IMR-90 (cell line): ENCODE results near the gene RAB3IL1. TPM values are rescaled to one million over a fixed set of nuclear protein-coding genes. Genes with fewer than 3 reads are reported as not detected.

Experiments
- ATAC-seq: fragments of 200-7000 bp; cut with Tn5 transposase; 2 replicates; pipeline ENCODE4 v1.9.1; 2020; ENCODE audit warnings: low read depth, mild to moderate bottlenecking, moderate library complexity
- BruUV-seq: library from RNA; stranded (reverse); fragments of 400-500 nt; replicated peaks from 2 replicates; lab custom pipeline; 2021; lab: Mats Ljungman, UMichigan
- CTCF ChIA-PET: fragments of 300-600 bp; formaldehyde crosslinking; extraction: SDS; loops from one replicate; lab custom pipeline; 2021; ENCODE audit warnings: antibody characterized with exemption; lab: Yijun Ruan, JAX
- POLR2A ChIA-PET: fragments of 300-600 bp; sonication (Branson Sonifier 250); formaldehyde crosslinking; loops from one replicate; lab custom pipeline; 2022; ENCODE audit warnings: antibody characterized with exemption; ENCODE audit not compliant: unreplicated experiment; lab: Charles Lee
- DNase-seq: peaks from one replicate; pipeline ENCODE4 v3.0.0; 2013
- H2AFZ ChIP-seq: replicated peaks from 2 replicates; pipeline ENCODE3; 2013; ENCODE audit warnings: low read length, mild to moderate bottlenecking; ENCODE audit not compliant: poor library complexity
- H2AK5ac ChIP-seq: 2 replicates; pipeline ENCODE4 v1.6.1; 2013; ENCODE audit warnings: low read depth, low read length, inconsistent platforms
- H2AK9ac ChIP-seq: replicated peaks from 2 replicates; pipeline ENCODE3; 2013; ENCODE audit warnings: mild to moderate bottlenecking, low read depth, low read length, moderate library complexity; ENCODE audit not compliant: poor library complexity
- H2BK120ac ChIP-seq: 2 replicates; pipeline ENCODE4 v1.6.1; 2013; ENCODE audit warnings: low read depth, low read length, inconsistent platforms
- H2BK15ac ChIP-seq: 3 replicates; pipeline ENCODE4 v1.6.1; 2013; ENCODE audit warnings: low read depth, low read length, inconsistent platforms
- H2BK20ac ChIP-seq: 2 replicates; pipeline ENCODE4 v1.6.1; 2013; ENCODE audit warnings: low read depth, mild to moderate bottlenecking, inconsistent platforms, low read length, moderate library complexity
- H2BK5ac ChIP-seq: 2 replicates; pipeline ENCODE4 v1.6.1; 2013; ENCODE audit warnings: mild to moderate bottlenecking, low read depth, low read length, inconsistent platforms; ENCODE audit not compliant: poor library complexity, severe bottlenecking
- H3K14ac ChIP-seq: replicated peaks from 2 replicates; pipeline ENCODE4 v1.6.1; 2013; ENCODE audit warnings: low read depth, low read length, inconsistent platforms
- H3K18ac ChIP-seq: 2 replicates; pipeline ENCODE4 v1.6.1; 2013; ENCODE audit warnings: low read depth, low read length, control low read depth
- H3K23ac ChIP-seq: 2 replicates; pipeline ENCODE4 v1.6.1; 2013; ENCODE audit warnings: low read depth, low read length, inconsistent platforms
- H3K27ac ChIP-seq: 2 replicates; pipeline ENCODE4 v1.5.1; 2013; ENCODE audit warnings: mild to moderate bottlenecking, control low read depth, low read length; ENCODE audit not compliant: insufficient read depth
- H3K27me3 ChIP-seq: 2 replicates; pipeline ENCODE4 v1.6.1; 2013; ENCODE audit warnings: low read length; ENCODE audit not compliant: control insufficient read depth, insufficient read depth
- H3K36me3 ChIP-seq: 2 replicates; pipeline ENCODE4 v1.6.1; 2013; ENCODE audit warnings: low read length, mixed read lengths; ENCODE audit not compliant: control insufficient read depth, insufficient read depth
- H3K4ac ChIP-seq: 2 replicates; pipeline ENCODE4 v1.6.1; 2013; ENCODE audit warnings: low read depth, low read length, inconsistent platforms
- H3K4me1 ChIP-seq: 2 replicates; pipeline ENCODE4 v1.6.1; 2013; ENCODE audit warnings: low read length, mixed read lengths; ENCODE audit not compliant: control insufficient read depth, insufficient read depth
- H3K4me2 ChIP-seq: 2 replicates; pipeline ENCODE4 v1.6.1; 2013; ENCODE audit warnings: low read depth, mild to moderate bottlenecking, control low read depth, low read length, moderate library complexity
- H3K4me3 ChIP-seq: 2 replicates; pipeline ENCODE4 v1.5.1; 2013; ENCODE audit warnings: low read depth, mild to moderate bottlenecking, control low read depth, low read length, moderate library complexity; ENCODE audit not compliant: insufficient read depth
- H3K56ac ChIP-seq: 2 replicates; pipeline ENCODE4 v1.6.1; 2013; ENCODE audit warnings: low read length, inconsistent platforms; ENCODE audit not compliant: insufficient read depth; ENCODE audit errors: extremely low read depth
- H3K79me1 ChIP-seq, 2 experiments: 2 replicates each; pipeline ENCODE4 v1.6.1; 2013; ENCODE audit warnings: low read length in 2 of 2, inconsistent platforms in 1 of 2, low read depth in 1 of 2
- H3K9ac ChIP-seq: 2 replicates; pipeline ENCODE4 v1.6.1; 2013; ENCODE audit warnings: low read depth, low read length, control low read depth
- H3K9me1 ChIP-seq: 2 replicates; pipeline ENCODE4 v1.6.1; 2013; ENCODE audit warnings: low read length, inconsistent platforms; ENCODE audit not compliant: insufficient read depth
- H3K9me3 ChIP-seq: 2 replicates; pipeline ENCODE4 v1.6.1; 2013; ENCODE audit warnings: low read length; ENCODE audit not compliant: control insufficient read depth, insufficient read depth
- H4K20me1 ChIP-seq: 2 replicates; pipeline ENCODE4 v1.6.1; 2013; ENCODE audit warnings: low read length, inconsistent platforms; ENCODE audit not compliant: insufficient read depth
- H4K5ac ChIP-seq: 2 replicates; pipeline ENCODE4 v1.6.1; 2013; ENCODE audit warnings: mild to moderate bottlenecking, low read depth, low read length, control low read depth
- H4K8ac ChIP-seq, 2 experiments: 2 replicates each; pipeline ENCODE4 v1.6.1; 2013; ENCODE audit warnings: low read depth in 2 of 2, low read length in 2 of 2, control low read depth in 1 of 2, inconsistent platforms in 1 of 2
- H4K91ac ChIP-seq: 2 replicates; pipeline ENCODE4 v1.6.1; 2013; ENCODE audit warnings: low read depth, low read length, inconsistent platforms; ENCODE audit not compliant: insufficient read depth
- BHLHE40 ChIP-seq: fragments of 150-350 bp; IDR thresholded peaks from 2 replicates; pipeline ENCODE4 v1.6.1; 2016; ENCODE audit warnings: mild to moderate bottlenecking, low read depth, low read length
- CEBPB ChIP-seq: IDR thresholded peaks from 2 replicates; pipeline ENCODE4 v1.6.1; 2012; ENCODE audit warnings: low read depth, low read length, improper control_type of control experiment
- MAFK ChIP-seq: IDR thresholded peaks from 2 replicates; pipeline ENCODE4 v1.6.1; 2012; ENCODE audit warnings: low read depth, low read length, improper control_type of control experiment
- MAZ ChIP-seq: IDR thresholded peaks from 2 replicates; pipeline ENCODE4 v1.6.1; 2012; ENCODE audit warnings: low read depth, mild to moderate bottlenecking, low read length, improper control_type of control experiment, moderate library complexity, borderline replicate concordance
- MXI1 ChIP-seq: IDR thresholded peaks from 2 replicates; pipeline ENCODE4 v1.6.1; 2012; ENCODE audit warnings: low read depth, mild to moderate bottlenecking, low read length, moderate library complexity, borderline replicate concordance
- NFE2L2 ChIP-seq: fragments of 150-350 bp; IDR thresholded peaks from 2 replicates; pipeline ENCODE4 v1.6.1; 2016; ENCODE audit warnings: low read depth, mild to moderate bottlenecking, low read length
- POLR2A ChIP-seq: IDR thresholded peaks from 2 replicates; pipeline ENCODE4 v1.6.1; 2012; ENCODE audit warnings: mild to moderate bottlenecking, low read depth, low read length
- RAD21 ChIP-seq: IDR thresholded peaks from 2 replicates; pipeline ENCODE4 v1.6.1; 2012; ENCODE audit warnings: low read length, improper control_type of control experiment
- RCOR1 ChIP-seq: IDR thresholded peaks from 2 replicates; pipeline ENCODE4 v1.6.1; 2012; ENCODE audit warnings: mild to moderate bottlenecking, low read length, improper control_type of control experiment; ENCODE audit not compliant: insufficient replicate concordance
- SMC3 ChIP-seq: fragments of 150-350 bp; IDR thresholded peaks from 2 replicates; pipeline ENCODE4 v1.6.1; 2016; ENCODE audit warnings: low read depth, mild to moderate bottlenecking, antibody characterized with exemption, low read length, moderate library complexity
- WGBS, 2 experiments: methylation state at CpG; one replicate each; pipeline versions ENCODE4 v1.1.5 to v1.1.7; 2013; ENCODE audit warnings: missing lambda C conversion rate in 2 of 2; ENCODE audit not compliant: insufficient read length in 1 of 2; ENCODE audit errors: extremely low coverage in 2 of 2; 5-methylcytosine and 5-hydroxymethylcytosine counted together
- dilution Hi-C: fragments of 300-500 bp; cut with HindIII; formaldehyde crosslinking; loops from one replicate; pipeline ENCODE4 v1.14.3; 2018; ENCODE audit warnings: low sequenced_read_pairs; ENCODE audit not compliant: unreplicated experiment
- in situ Hi-C: fragments of 300-500 bp; cut with MboI; formaldehyde crosslinking; loops from 3 replicates; pipeline ENCODE4 v1.14.3; 2019; ENCODE audit warnings: low sequenced_read_pairs, inconsistent platforms, mixed read lengths
- intact Hi-C: fragments of 100-400 bp; cut with micrococcal nuclease; formaldehyde crosslinking; loops from 2 replicates; pipeline ENCODE4 v1.10.0; 2022
- polyA plus RNA-seq, 3 experiments: library from polyadenylated mRNA; depleted of rRNA; stranded (reverse); fragments of >200 nt; gene quantifications; 2 replicates each; pipeline ENCODE4 v1.2.3, GENCODE V29; 2012; ENCODE audit warnings: low replicate concordance in 1 of 3
- total RNA-seq: library from RNA; depleted of rRNA; stranded (reverse); fragments of >200 nt; gene quantifications from 2 replicates; pipeline ENCODE4 v1.2.3, GENCODE V29; 2012
- TF ChIP-seq, protein P1 (sequence below): fragments of 150-350 bp; IDR thresholded peaks from 2 replicates; pipeline ENCODE4 v1.6.1; 2017; ENCODE audit warnings: mild to moderate bottlenecking, antibody characterized with exemption, low read length, low read depth
- TF ChIP-seq, protein P2 (sequence below): fragments of 150-350 bp; IDR thresholded peaks from 2 replicates; pipeline ENCODE4 v1.6.1; 2016; ENCODE audit warnings: low read depth, mild to moderate bottlenecking, low read length, moderate library complexity, borderline replicate concordance
- TF ChIP-seq, protein P3 (sequence below): conservative IDR thresholded peaks from 2 replicates; pipeline ENCODE4 v1.5.1; 2012; ENCODE audit warnings: mild to moderate bottlenecking, low read depth, low read length, improper control_type of control experiment

RAB3IL1 gene
- total and polyA plus RNA-seq, 2 of the 4 experiments (the other 2 are of a cell fraction), result 0.72 to 1.9 TPM

DNA sequence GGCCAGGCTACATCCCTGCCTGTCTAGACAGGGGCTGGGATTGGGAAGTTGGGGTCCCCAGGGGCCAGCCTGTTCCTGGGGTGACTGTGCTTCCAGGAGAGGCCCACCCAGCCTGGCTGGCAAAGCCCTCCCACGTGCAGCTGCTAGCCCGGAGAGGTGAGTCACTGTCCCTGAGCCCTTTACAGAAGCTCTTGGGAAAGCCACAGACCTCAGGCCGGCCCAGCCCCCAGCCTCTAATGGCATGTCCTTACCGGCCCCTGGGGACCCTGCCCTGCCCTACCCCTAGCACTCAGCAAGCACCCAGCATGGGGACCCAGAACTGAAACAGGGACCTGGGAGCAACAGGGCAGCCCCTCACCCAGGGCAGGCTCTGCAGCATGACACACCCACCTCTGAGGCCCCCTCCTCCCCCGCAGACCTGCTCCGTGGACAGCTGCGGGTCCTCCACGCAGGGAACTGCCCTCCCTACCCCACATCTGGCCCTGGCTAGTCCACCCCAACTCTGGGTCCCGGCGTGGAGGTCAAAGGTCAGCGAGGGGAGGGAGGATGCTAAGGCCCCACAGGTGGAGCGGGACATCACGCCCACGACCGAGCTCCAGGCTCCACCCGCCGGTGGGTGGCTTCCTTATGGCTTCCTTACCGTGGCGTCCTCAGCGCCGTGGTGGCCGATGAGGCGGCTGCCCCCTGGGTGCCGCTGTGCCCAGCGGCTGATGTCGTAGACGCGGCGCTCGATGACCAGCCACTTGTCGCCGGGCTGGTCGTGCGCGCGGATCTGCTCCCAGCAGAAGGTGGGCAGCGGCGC, 26.6 kb downstream of the RAB3IL1 start:
- dilution Hi-C loops, result no loop called here
- peak overlapping the region; percentile 60; the same call in 1 of the 3 replicates for H2BK15ac ChIP-seq
- H3K23ac ChIP-seq, result 0 out of 2 replicates have a peak overlapping the region, but pooled peaks have one; percentile 31
- H3K36me3 ChIP-seq, result no peaks in the 10 kb centered on the region
- H3K56ac ChIP-seq, result no peak overlapping the region; the same call in 1 of the 2 replicates
- ChIA-PET CTCF (no interaction called here), POLR2A (no interaction called here)
- DNase-seq (peak; percentile 82), ATAC-seq (peak; percentile 18)
- TSS peak; percentile 31 for BruUV-seq
- H2BK5ac ChIP-seq, result peak overlapping the region; percentile 79
- H3K79me1 ChIP-seq, result peaks cover 23 to 49% of the 10 kb centered on the region in 2 experiments
- peak overlapping the region; percentile 32 for H2BK120ac ChIP-seq
- H3K4me2 ChIP-seq, result peak overlapping the region; percentile 87
- intact Hi-C loops, result loop anchor here (2.0 kb wide), 1 partner anchor 94 kb away; no protein-coding TSS in a partner anchor
- WGBS, 2 experiments, result 0% methylated on average over 29 of the region's 38 CpGs; no CpG with 5 or more reads in 1 of the 2 experiments
- H3K9me1 ChIP-seq, result peaks cover 10% of the 10 kb centered on the region
- peak overlapping the region; percentile 35; the same call in 1 of the 2 replicates for H3K27ac ChIP-seq
- peak overlapping the region; percentile 42 to 79; a peak in 2 of 4 replicates for H4K8ac ChIP-seq
- no peaks in the 10 kb centered on the region for H3K27me3 ChIP-seq
- H4K91ac ChIP-seq, result peak overlapping the region; percentile 78
- H4K5ac ChIP-seq, result peak overlapping the region; percentile 21; the same call in 1 of the 2 replicates
- peak overlapping the region; percentile 90 for H3K4ac ChIP-seq
- H3K4me1 ChIP-seq, result peaks cover 26% of the 10 kb centered on the region
- peak overlapping the region; percentile 63 for H3K4me3 ChIP-seq
- H2AK9ac ChIP-seq, result peak overlapping the region; percentile 97
- peak overlapping the region; percentile 77 for H3K14ac ChIP-seq
- H2BK20ac ChIP-seq, result no peak overlapping the region
- in situ Hi-C loops, result no loop called here
- H2AK5ac ChIP-seq, result peak overlapping the region; percentile 95
- peaks cover 3% of the 10 kb centered on the region; the same call in 1 of the 2 replicates for H3K9me3 ChIP-seq
- peak overlapping the region; percentile 91 for H2AFZ ChIP-seq
- peak overlapping the region; percentile 72 for H3K9ac ChIP-seq
- H4K20me1 ChIP-seq, result peaks cover 11% of the 10 kb centered on the region; the same call in 1 of the 2 replicates
- H3K18ac ChIP-seq, result peak overlapping the region; percentile 26; the same call in 1 of the 2 replicates
- no peak for TF ChIP-seq MAFK
- TF ChIP-seq NFE2L2, result no peak
- TF ChIP-seq RAD21, result no peak
- peak; percentile 95 for TF ChIP-seq BHLHE40
- TF ChIP-seq, protein P1, sequence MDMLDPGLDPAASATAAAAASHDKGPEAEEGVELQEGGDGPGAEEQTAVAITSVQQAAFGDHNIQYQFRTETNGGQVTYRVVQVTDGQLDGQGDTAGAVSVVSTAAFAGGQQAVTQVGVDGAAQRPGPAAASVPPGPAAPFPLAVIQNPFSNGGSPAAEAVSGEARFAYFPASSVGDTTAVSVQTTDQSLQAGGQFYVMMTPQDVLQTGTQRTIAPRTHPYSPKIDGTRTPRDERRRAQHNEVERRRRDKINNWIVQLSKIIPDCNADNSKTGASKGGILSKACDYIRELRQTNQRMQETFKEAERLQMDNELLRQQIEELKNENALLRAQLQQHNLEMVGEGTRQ, result peak; percentile 81
- TF ChIP-seq CEBPB, result peak; percentile 50; the same call in 1 of the 2 replicates
- peak; percentile 88 for TF ChIP-seq MXI1
- TF ChIP-seq, protein P2, sequence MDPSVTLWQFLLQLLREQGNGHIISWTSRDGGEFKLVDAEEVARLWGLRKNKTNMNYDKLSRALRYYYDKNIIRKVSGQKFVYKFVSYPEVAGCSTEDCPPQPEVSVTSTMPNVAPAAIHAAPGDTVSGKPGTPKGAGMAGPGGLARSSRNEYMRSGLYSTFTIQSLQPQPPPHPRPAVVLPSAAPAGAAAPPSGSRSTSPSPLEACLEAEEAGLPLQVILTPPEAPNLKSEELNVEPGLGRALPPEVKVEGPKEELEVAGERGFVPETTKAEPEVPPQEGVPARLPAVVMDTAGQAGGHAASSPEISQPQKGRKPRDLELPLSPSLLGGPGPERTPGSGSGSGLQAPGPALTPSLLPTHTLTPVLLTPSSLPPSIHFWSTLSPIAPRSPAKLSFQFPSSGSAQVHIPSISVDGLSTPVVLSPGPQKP, result no peak
- TF ChIP-seq MAZ, result no peak; the same call in none of the 2 replicates
- TF ChIP-seq SMC3, result no peak
- TF ChIP-seq RCOR1, result peak; percentile 46
- no peak for TF ChIP-seq POLR2A
- TF ChIP-seq, protein P3, sequence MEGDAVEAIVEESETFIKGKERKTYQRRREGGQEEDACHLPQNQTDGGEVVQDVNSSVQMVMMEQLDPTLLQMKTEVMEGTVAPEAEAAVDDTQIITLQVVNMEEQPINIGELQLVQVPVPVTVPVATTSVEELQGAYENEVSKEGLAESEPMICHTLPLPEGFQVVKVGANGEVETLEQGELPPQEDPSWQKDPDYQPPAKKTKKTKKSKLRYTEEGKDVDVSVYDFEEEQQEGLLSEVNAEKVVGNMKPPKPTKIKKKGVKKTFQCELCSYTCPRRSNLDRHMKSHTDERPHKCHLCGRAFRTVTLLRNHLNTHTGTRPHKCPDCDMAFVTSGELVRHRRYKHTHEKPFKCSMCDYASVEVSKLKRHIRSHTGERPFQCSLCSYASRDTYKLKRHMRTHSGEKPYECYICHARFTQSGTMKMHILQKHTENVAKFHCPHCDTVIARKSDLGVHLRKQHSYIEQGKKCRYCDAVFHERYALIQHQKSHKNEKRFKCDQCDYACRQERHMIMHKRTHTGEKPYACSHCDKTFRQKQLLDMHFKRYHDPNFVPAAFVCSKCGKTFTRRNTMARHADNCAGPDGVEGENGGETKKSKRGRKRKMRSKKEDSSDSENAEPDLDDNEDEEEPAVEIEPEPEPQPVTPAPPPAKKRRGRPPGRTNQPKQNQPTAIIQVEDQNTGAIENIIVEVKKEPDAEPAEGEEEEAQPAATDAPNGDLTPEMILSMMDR, result 0 out of 2 replicates have a peak, but pooled peaks have one; percentile 6
